ENCODE measurements around the gene ZSWIM6. TPM values are rescaled to one million over a fixed set of nuclear protein-coding genes. Genes with fewer than 3 reads are reported as not detected.

Gene ZSWIM6
- total RNA-seq, 1 donor from 2014 or later, result 18.1 TPM

DNA sequence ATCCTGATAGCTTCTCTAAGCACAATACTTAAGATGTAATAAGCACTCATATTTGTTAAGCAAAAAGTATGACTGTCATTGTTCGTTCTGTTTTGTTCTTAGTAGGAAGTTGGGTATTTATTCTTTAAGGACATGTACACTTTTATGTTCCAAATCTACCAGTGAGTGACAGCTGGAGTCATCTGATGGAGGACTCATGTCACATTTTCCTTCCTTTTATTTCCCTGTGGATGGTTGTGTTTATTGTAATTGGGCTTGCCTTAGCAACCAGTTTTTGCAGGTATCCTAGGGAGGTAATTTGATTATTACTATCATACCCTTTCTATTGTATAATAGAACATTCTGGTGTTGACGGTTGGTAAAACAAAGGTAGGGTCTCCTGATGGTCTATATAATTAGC, 145.7 kb downstream of the ZSWIM6 start:
- H3K27ac ChIP-seq, result no peak overlapping the region
- H3K9me3 ChIP-seq, result no peaks in the 10 kb centered on the region
- no peak for DNase-seq
- peaks cover 3% of the 10 kb centered on the region for H3K4me1 ChIP-seq
- H3K4me3 ChIP-seq, result no peak overlapping the region
- H3K27me3 ChIP-seq (ENCODE audit: low read depth), result no peaks in the 10 kb centered on the region
- TF ChIP-seq, protein P1, sequence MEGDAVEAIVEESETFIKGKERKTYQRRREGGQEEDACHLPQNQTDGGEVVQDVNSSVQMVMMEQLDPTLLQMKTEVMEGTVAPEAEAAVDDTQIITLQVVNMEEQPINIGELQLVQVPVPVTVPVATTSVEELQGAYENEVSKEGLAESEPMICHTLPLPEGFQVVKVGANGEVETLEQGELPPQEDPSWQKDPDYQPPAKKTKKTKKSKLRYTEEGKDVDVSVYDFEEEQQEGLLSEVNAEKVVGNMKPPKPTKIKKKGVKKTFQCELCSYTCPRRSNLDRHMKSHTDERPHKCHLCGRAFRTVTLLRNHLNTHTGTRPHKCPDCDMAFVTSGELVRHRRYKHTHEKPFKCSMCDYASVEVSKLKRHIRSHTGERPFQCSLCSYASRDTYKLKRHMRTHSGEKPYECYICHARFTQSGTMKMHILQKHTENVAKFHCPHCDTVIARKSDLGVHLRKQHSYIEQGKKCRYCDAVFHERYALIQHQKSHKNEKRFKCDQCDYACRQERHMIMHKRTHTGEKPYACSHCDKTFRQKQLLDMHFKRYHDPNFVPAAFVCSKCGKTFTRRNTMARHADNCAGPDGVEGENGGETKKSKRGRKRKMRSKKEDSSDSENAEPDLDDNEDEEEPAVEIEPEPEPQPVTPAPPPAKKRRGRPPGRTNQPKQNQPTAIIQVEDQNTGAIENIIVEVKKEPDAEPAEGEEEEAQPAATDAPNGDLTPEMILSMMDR (IDR thresholded peaks at IDR 0.05), result no peak
- intact Hi-C loops (cut with DNase I), result no loop called here
- no peak for ATAC-seq
- no peaks in the 10 kb centered on the region for H3K36me3 ChIP-seq

DNA sequence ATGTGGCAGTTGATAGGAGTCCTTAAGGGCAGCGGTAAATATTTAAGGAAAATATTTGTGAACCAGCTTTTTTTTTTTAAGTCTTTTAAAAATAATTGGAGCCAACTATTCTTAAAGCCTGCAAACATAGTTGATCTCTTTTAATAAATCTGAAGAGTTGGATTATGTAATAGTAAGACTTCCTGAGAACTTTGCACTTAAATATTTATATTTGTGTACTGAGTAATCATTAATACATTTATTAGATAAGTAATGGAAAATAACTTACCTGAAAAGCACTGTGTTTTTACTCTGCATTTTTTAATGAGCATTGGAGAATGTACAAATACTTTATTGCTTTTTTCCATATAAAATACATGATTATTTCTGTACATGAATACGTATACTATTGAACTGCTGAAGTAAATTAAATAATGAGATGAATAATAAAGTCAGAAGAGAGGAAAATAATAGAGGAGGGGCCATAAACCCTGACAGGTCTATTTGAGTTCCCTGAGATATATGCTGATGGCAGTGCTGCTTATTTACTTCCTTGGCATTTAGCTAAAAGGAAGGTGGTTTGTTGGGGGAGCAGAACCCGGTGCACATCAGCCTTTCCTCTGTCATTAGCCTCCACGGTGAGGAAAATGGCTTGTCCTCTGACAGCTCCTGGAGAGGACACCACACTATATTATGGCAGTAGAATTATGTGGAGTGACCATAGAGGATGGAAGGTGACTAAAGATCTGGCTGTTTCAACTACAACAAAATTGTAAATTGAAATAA, 148.0 kb downstream of the ZSWIM6 start:
- H3K4me3 ChIP-seq, result no peak overlapping the region
- H3K27me3 ChIP-seq (ENCODE audit: low read depth), result no peaks in the 10 kb centered on the region
- H3K4me1 ChIP-seq, result peaks cover 3% of the 10 kb centered on the region
- peak in 1 of 2 donors; percentile 46 for ATAC-seq
- no peaks in the 10 kb centered on the region for H3K9me3 ChIP-seq
- no peak for DNase-seq
- intact Hi-C loops (cut with DNase I), result no loop called here
- TF ChIP-seq, protein P1 (IDR thresholded peaks at IDR 0.05), result no peak
- no peak overlapping the region for H3K27ac ChIP-seq
- no peaks in the 10 kb centered on the region for H3K36me3 ChIP-seq

DNA sequence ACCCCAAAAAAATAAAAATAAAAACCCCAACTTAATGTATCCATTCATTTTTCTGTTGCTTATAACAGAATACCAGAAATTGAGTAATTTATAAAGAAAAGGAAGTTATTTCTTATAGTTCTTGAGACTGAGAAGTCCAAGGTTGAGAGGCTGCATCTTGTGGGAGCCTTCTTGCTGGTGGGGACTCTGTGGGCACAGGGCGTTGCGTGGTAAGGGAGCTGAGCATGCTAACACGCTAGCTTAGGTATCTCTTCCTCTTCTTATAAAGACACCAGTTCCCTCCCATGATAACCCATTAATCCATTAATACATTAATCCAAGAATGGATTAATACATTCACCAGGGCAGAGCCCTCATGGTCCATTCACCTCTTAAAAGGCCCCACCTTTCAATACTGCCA, 150.9 kb downstream of the ZSWIM6 start:
- Histone ChIP-seq H3K27ac (no peak overlapping the region), H3K36me3 (no peaks in the 10 kb centered on the region), H3K4me1 (peaks cover 3% of the 10 kb centered on the region), H3K9me3 (no peaks in the 10 kb centered on the region), H3K4me3 (no peak overlapping the region), H3K27me3 (ENCODE audit: low read depth) (no peaks in the 10 kb centered on the region)
- intact Hi-C loops (cut with DNase I), result no loop called here
- DNase-seq, result no peak
- no peak for ATAC-seq
- TF ChIP-seq, protein P1 (IDR thresholded peaks at IDR 0.05), result no peak

DNA sequence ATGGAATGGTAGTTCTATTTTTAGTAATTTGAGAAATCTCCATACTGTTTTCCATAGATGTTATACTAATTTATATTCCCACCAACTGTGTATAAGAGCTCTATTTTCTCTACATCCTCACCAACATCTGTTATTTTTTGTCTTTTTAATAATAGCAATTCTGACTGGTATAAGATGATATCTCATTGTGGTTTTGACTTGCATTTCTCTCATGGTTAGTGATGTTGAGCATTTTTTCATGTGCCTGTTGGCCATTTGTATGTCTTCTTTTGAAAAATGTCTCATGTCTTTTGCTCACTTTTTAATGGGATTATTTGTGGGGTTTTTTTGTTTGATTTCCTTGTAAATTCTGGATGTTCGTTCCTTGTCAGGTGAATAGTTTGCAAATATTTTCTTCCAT, 154.4 kb downstream of the ZSWIM6 start:
- DNase-seq (no peak), ATAC-seq (no peak)
- Histone ChIP-seq H3K36me3 (peaks cover 3% of the 10 kb centered on the region), H3K9me3 (no peaks in the 10 kb centered on the region), H3K4me1 (no peaks in the 10 kb centered on the region), H3K4me3 (no peak overlapping the region), H3K27me3 (ENCODE audit: low read depth) (no peaks in the 10 kb centered on the region), H3K27ac (no peak overlapping the region)
- TF ChIP-seq, protein P1 (IDR thresholded peaks at IDR 0.05), result no peak
- intact Hi-C loops (cut with DNase I), result no loop called here

DNA sequence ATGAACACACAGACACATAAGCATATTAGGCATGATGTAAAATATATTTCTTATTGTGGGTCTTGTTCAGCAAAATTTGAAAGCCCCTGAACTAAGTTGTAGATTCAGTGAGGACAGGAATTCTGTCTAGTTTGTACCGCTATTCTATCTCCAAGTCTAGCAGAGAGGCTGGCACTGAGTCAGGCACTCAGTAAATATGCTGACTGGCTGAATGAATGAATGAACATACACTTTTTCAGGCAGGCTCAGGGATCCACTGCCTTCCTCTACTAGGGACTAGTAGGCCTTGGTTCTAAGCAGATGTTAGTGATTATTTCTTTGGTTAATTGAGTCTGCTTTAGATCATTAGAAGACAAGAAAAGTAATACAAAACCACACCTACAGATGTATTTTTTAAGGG, 157.5 kb downstream of the ZSWIM6 start:
- Histone ChIP-seq H3K27me3 (ENCODE audit: low read depth) (no peaks in the 10 kb centered on the region), H3K9me3 (no peaks in the 10 kb centered on the region), H3K4me1 (no peaks in the 10 kb centered on the region), H3K27ac (no peak overlapping the region), H3K36me3 (peaks cover 14% of the 10 kb centered on the region), H3K4me3 (no peak overlapping the region)
- no peak for DNase-seq
- no peak for ATAC-seq
- TF ChIP-seq, protein P1 (IDR thresholded peaks at IDR 0.05), result no peak
- intact Hi-C loops (cut with DNase I), result no loop called here
